Fibroblast of lung (primary cell): ENCODE data around the gene NTMT1.

Experiments
- EZH2 ChIP-seq: IDR thresholded peaks from 2 replicates; pipeline ENCODE4 v1.5.1; 2012; ENCODE audit warnings: low read length, control low read depth, mild to moderate bottlenecking; ENCODE audit errors: missing control alignments
- TF ChIP-seq, protein P1 (sequence below), 2 donors: IDR thresholded peaks in 1 of 2; conservative IDR thresholded peaks in 1 of 2; 1 replicate in 1 of 2; 2 replicates in 1 of 2; pipeline ENCODE4 v1.5.1; 2011 to 2012; ENCODE audit warnings: low read length in 2 of 2, control low read depth in 1 of 2, inconsistent platforms in 1 of 2, low read depth in 1 of 2, mild to moderate bottlenecking in 1 of 2

DNA sequence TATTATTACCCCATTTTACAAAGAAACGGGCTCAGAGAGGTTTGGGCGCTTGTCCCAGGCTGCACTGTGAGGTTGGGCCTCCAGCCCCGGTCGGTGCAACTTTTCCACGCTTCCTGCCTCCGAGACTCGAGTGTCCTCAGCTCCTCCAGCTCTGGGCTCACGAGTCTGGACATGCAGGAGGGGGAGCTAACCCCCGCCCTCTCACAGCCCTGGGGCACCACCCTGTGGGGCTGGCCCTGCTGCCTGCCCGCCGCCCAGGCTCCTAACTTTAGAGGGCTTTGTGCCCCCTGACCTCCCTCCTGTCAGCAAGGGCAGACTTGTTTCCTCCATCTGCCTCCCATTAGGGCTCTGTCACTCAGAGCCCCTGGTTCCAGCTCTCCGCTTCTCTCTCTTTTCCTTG is 20.3 kb downstream of the NTMT1 start:
- TF ChIP-seq, protein P1, sequence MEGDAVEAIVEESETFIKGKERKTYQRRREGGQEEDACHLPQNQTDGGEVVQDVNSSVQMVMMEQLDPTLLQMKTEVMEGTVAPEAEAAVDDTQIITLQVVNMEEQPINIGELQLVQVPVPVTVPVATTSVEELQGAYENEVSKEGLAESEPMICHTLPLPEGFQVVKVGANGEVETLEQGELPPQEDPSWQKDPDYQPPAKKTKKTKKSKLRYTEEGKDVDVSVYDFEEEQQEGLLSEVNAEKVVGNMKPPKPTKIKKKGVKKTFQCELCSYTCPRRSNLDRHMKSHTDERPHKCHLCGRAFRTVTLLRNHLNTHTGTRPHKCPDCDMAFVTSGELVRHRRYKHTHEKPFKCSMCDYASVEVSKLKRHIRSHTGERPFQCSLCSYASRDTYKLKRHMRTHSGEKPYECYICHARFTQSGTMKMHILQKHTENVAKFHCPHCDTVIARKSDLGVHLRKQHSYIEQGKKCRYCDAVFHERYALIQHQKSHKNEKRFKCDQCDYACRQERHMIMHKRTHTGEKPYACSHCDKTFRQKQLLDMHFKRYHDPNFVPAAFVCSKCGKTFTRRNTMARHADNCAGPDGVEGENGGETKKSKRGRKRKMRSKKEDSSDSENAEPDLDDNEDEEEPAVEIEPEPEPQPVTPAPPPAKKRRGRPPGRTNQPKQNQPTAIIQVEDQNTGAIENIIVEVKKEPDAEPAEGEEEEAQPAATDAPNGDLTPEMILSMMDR (conservative IDR thresholded peaks at IDR 0.05 in 1 of 2, IDR thresholded peaks at IDR 0.05 in 1 of 2; ENCODE audit: low read depth in 1 of 2, low read length in 2 of 2), result no peak
- no peak for TF ChIP-seq EZH2
